ENCODE results near the gene TBC1D16.

GRCh38 chr17:80028030-80028429 is 7.6 kb downstream of the TBC1D16 start:
- no peak for TF ChIP-seq POU2F2 (IDR thresholded peaks at IDR 0.05; ENCODE audit: low read depth, low read length)
- no peak for TF ChIP-seq POLR2A (IDR thresholded peaks at IDR 0.05; ENCODE audit: low read depth, low read length)
- no peak for TF ChIP-seq TAF1 (IDR thresholded peaks at IDR 0.05; ENCODE audit: low read depth, low read length)
- no peak for TF ChIP-seq POLR2AphosphoS5 (IDR thresholded peaks at IDR 0.05; ENCODE audit: low read depth, low read length)
- TF ChIP-seq PAX5 (IDR thresholded peaks at IDR 0.05; ENCODE audit: insufficient read depth, low read length, severe bottlenecking): no peak
- no peak for TF ChIP-seq SPI1 (IDR thresholded peaks at IDR 0.05; ENCODE audit: low read depth, low read length)

Measured in GM12891 (cell line).